Glutamatergic neuron (in vitro differentiated cells): ENCODE results near the gene MVD. TPM values are rescaled to one million over a fixed set of nuclear protein-coding genes. Genes with fewer than 3 reads are reported as not detected.
A peak's percentile ranks its signal among the peaks of the same experiment; 100 is the strongest.

ENCODE experiments used
- DNase-seq: peaks from one replicate; pipeline ENCODE4 v3.0.0; 2022
- H3K27ac Mint-ChIP-seq: one replicate; pipeline ENCODE4 v1.8.0; 2020; ENCODE audit warnings: mild to moderate bottlenecking, mixed read lengths, inconsistent platforms; ENCODE audit not compliant: unreplicated experiment
- H3K27me3 Mint-ChIP-seq: one replicate; pipeline ENCODE4 v1.8.0; 2020; ENCODE audit warnings: mild to moderate bottlenecking, moderate library complexity, mixed read lengths, inconsistent platforms; ENCODE audit not compliant: unreplicated experiment
- H3K36me3 Mint-ChIP-seq: one replicate; pipeline ENCODE4 v1.8.0; 2020; ENCODE audit warnings: mild to moderate bottlenecking, mixed read lengths, inconsistent platforms; ENCODE audit not compliant: unreplicated experiment
- H3K4me1 Mint-ChIP-seq: one replicate; pipeline ENCODE4 v1.8.0; 2020; ENCODE audit warnings: mild to moderate bottlenecking, low read depth, mixed read lengths, inconsistent platforms; ENCODE audit not compliant: unreplicated experiment
- H3K4me3 Mint-ChIP-seq: one replicate; pipeline ENCODE4 v1.8.0; 2020; ENCODE audit warnings: mild to moderate bottlenecking, mixed read lengths, inconsistent platforms; ENCODE audit not compliant: unreplicated experiment
- H3K9me3 Mint-ChIP-seq: one replicate; pipeline ENCODE4 v1.8.0; 2020; ENCODE audit warnings: mild to moderate bottlenecking, moderate library complexity, mixed read lengths, inconsistent platforms; ENCODE audit not compliant: unreplicated experiment
- CTCF ChIP-seq: fragments of 200-600 bp; sonication (generic); IDR thresholded peaks from one replicate; pipeline ENCODE4 v1.5.0; 2021; ENCODE audit not compliant: partially characterized antibody, unreplicated experiment
- total RNA-seq: library from RNA; stranded (reverse); fragmentation: NEBNext Ultra II Directional; extraction: Animal tissue kit (Norgen Biotek cat#: 25700); gene quantifications from one replicate; pipeline ENCODE4 v1.2.1, GENCODE V29; 2021; ENCODE audit not compliant: unreplicated experiment

The MVD gene
- total RNA-seq, 1 donor from 2014 or later: 227 TPM

GRCh38 chr16:88655053-88655732, 7.7 kb downstream of the MVD start:
- Mint-ChIP-seq H3K4me3 (no peak overlapping the region), H3K27me3 (peaks cover 8% of the 10 kb centered on the region)
- DNase-seq: no peak

DNA sequence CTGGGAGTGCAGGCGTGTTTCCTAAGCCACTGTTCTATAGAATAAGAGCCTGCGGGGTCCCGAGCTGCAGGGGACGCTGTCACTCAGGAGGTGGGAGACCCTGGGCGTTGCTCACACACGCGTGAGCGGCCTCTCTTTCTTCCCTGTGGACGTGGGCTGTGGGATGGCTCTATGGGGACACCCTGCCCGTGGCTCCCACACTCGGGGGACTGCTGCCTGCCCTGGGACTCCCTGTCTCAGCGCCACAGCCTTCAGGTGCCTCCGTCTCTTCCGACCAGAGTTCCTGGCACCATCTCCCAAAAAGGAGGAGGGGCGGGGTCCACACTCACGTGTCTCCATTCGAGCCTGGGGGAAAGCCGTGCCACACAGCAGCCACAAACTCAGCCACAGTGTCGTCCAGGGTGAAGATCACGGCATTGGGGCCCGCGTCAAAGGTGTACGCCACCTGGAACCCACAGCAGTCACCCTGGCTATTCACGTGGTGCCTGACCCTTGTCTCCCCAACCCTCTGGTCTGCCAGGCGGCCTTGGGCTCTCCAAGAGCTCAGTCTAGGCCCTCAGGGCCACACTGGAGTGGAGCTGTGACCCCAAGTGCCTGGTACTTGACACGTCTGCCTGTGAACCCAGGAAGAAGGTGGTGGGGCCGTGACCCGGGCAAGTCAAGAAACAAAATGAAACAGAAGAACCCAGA, 8.4 kb downstream of the MVD start:
- Mint-ChIP-seq H3K4me1 (peaks cover 11% of the 10 kb centered on the region), H3K9me3 (peaks cover 2% of the 10 kb centered on the region), H3K27ac (no peak overlapping the region), H3K36me3 (no peaks in the 10 kb centered on the region), H3K4me3 (no peak overlapping the region), H3K27me3 (peaks cover 8% of the 10 kb centered on the region)
- no peak for TF ChIP-seq CTCF
- no peak for DNase-seq

More at GRCh38 chr16:88655053-88655732, 7.7 kb downstream of the MVD start:
- Mint-ChIP-seq H3K36me3 (no peaks in the 10 kb centered on the region), H3K9me3 (peaks cover 2% of the 10 kb centered on the region), H3K27ac (no peak overlapping the region), H3K4me1 (peaks cover 10% of the 10 kb centered on the region)
- TF ChIP-seq CTCF: no peak

GRCh38 chr16:88653596-88654362, 9.1 kb downstream of the MVD start:
- no peak overlapping the region for H3K4me3 Mint-ChIP-seq
- peaks cover 13% of the 10 kb centered on the region for H3K27me3 Mint-ChIP-seq
- peaks cover 4% of the 10 kb centered on the region for H3K9me3 Mint-ChIP-seq
- DNase-seq: no peak
- no peaks in the 10 kb centered on the region for H3K36me3 Mint-ChIP-seq
- H3K4me1 Mint-ChIP-seq: peaks cover 10% of the 10 kb centered on the region
- peak overlapping the region; percentile 28 for H3K27ac Mint-ChIP-seq
- TF ChIP-seq CTCF: no peak

DNA sequence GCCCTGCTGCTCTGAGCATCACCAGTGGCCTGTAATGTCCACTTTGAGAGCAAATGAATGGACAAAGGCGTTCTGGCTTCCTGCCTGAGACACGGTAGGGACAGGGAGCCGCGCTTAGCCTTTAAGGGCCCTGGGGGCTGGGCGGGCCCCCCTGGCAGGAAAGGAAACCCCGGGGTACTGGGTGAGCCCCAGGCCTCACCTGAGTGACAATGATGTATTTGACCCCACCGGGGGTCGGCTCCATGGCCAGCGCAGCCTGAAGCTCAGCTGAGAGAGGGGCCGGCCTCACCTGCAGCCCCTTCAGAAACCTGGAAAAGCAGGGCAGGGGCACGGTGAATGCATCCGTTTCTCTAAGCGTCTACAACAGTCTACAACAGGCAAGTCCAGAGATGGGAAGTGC, 9.8 kb downstream of the MVD start:
- Mint-ChIP-seq H3K27me3 (peaks cover 15% of the 10 kb centered on the region), H3K27ac (no peak overlapping the region), H3K4me1 (peaks cover 10% of the 10 kb centered on the region), H3K36me3 (no peaks in the 10 kb centered on the region), H3K9me3 (peaks cover 4% of the 10 kb centered on the region), H3K4me3 (no peak overlapping the region)
- no peak for TF ChIP-seq CTCF
- no peak for DNase-seq

GRCh38 chr16:88652762-88653063, 10.2 kb downstream of the MVD start:
- Mint-ChIP-seq H3K9me3 (peaks cover 4% of the 10 kb centered on the region), H3K27ac (no peak overlapping the region), H3K27me3 (peaks cover 15% of the 10 kb centered on the region), H3K4me3 (no peak overlapping the region), H3K36me3 (no peaks in the 10 kb centered on the region), H3K4me1 (peaks cover 10% of the 10 kb centered on the region)
- DNase-seq: no peak
- TF ChIP-seq CTCF: no peak
